HG02938 (cell line): ENCODE results near the gene SH3RF3.
"Not testable (repeated sequence)": the region's sequence is repeated elsewhere in the genome, so short reads cannot be mapped to it uniquely, and the experiment has no call there.

Experiments used
- ATAC-seq: cut with Tn5 transposase; IDR thresholded peaks from one replicate; pipeline ENCODE4 v1.9.1; 2021; ENCODE audit warnings: mild to moderate bottlenecking, moderate library complexity; ENCODE audit not compliant: unreplicated experiment

The SH3RF3 gene

GRCh38 chr2:109155553-109156451 lies 26.8 kb downstream of the SH3RF3 start:
- ATAC-seq = no peak

- ATAC-seq = no peak
Observed at GRCh38 chr2:109157563-109158105, 28.6 kb downstream of the SH3RF3 start.

GRCh38 chr2:109158237-109158636 lies 29.2 kb downstream of the SH3RF3 start:
- no peak for ATAC-seq

DNA sequence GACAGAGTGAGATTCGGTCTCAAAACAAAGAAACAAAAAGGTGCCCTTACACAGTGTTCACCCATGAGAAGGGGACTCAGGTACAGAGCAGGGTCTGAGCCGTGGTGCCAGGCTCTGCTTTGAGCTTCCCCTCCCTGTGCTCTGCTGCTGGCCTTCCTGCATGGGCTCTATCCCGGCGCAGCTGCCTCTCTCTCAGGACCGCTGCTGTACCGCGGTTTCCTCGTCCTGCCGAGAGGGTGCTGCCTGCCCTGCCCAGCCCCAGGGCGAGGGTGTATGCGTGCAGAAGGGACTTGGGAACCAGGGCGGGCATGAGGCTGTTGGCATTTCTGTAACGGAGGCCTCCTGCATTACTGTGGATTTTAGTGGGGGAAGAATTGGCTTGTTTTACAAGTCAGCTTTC lies 30.1 kb downstream of the SH3RF3 start:
- ATAC-seq = no peak

DNA sequence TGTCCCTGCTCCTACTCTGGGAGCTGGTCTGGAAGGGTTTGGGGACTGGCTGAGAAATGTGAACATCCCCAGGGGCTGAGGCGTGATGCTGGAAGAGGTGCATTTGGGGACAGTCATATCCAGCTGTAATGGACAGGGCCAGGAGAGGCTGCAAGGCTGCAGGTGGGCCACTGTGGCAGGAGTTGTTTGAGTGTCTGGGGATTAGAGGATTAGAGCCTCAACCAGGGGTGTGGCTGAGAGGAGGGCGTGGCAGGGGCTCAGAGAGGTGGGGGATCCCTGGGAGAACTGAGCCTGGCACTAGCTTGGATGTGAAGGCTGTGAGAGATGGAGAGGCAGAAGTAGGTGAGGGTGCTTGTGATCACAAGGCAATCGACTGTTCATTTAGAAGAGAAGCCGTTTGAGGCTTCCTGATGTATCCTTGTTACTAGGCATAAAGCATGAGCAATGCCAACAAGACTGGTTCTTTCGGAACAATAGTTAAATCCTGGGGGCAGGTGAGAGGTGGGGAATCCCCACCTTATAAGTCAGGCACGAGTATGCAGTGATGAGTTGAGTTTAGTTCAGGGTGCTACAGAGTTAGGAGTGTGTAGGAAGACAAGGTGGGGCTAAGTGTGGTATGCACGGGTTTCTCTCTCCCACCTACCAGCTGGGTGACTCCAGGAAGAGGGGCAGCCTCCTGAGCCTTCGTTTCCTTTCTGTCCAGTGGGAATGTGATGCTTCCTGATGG lies 31.9 kb downstream of the SH3RF3 start:
- no peak for ATAC-seq

DNA sequence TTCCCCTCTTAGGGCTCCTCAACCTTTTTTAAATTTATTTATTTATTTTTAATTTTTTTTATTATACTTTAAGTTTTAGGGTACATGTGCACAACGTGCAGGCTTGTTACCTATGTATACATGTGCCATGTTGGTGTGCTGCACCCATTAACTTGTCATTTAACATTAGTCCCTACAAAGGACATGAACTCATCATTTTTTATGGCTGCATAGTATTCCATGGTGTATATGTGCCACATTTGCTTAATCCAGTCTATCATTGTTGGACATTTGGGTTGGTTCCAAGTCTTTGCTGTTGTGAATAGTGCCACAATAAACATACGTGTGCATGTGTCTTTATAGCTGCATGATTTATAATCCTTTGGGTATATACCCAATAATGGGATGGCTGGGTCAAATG lies 33.4 kb downstream of the SH3RF3 start:
- ATAC-seq = not testable (repeated sequence)

DNA sequence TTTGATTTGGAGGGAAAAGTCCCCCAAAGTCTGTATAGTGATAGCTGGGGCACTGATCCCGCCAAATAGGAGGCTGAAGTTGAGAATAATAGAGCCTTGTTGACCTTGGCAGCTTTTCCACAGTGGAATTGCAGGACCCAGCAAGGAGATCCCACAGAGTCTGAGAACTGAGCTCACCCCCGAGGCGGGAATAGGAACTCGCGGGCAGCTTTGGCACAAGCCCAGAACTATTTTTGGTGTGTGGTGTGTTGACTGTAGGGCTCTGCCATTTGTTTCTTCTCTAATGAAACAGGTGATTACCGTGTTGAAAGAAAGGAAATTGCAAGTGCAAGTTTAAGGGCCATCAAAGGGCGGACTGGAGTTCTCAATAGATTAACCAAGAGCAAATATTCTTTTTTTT lies 34.0 kb downstream of the SH3RF3 start:
- ATAC-seq = no peak

DNA sequence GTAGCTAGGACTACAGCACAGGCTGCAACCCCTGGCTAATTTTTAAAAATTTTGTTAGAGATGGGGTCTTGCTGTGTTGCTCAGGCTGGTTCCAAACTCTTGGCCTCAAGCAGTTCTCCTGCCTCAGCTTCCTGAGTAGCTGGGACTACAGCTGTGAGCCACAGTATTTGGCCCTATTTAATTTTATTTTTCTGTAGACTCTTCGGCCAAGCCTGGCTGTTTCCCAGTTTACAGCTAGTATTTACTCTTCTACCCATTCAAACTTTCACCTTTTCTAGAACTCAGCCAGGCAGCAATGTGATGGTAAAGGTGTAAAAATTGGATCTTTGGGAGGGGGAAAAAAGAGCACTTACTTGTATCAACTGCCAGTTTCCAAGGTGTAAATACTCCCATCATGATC lies 35.3 kb downstream of the SH3RF3 start:
- no peak for ATAC-seq

DNA sequence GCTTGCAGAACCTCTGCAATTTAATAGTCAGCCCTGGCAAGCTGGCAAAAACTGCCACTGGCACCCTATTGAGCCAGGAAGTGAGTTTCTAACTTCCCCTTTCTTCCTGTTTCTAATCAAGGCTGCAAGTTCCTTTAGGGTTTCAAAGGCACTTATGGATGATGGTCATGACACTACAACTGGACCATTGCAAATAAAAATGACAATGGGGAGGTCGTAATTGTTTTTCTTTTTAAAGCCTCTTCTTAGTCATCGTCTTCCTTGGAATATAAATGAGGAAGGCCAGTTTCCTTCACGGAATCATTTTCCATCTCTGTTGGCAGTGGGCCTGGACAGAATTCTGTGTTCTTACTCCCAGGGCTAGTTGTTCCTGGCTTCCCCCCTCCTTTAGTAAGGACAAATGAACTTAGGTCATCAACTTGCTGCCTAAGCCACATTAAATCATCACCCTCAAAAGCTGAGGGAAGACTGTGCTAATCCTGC lies 35.8 kb downstream of the SH3RF3 start:
- ATAC-seq = no peak

- ATAC-seq = no peak
Observed at GRCh38 chr2:109166811-109167210, 37.8 kb downstream of the SH3RF3 start.

DNA sequence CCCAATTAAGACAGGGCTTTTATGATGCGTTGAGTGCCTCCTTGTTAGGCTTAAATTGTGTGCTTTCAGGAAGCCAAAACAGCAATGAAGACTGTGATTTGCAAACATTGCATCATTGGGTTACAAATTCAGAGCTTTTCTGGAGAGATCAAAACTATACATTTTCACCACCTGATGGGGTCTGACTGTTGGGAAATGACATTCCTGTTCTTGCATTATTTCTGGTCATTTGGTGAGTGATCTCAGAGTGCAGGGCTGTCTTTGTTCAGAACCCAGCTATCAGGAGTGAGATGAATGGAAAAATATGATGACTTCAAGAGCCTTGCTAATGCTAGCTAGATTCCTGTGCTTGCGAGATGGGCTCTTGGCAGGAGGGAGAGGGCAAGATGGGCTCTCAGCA lies 39.1 kb downstream of the SH3RF3 start:
- ATAC-seq = no peak

DNA sequence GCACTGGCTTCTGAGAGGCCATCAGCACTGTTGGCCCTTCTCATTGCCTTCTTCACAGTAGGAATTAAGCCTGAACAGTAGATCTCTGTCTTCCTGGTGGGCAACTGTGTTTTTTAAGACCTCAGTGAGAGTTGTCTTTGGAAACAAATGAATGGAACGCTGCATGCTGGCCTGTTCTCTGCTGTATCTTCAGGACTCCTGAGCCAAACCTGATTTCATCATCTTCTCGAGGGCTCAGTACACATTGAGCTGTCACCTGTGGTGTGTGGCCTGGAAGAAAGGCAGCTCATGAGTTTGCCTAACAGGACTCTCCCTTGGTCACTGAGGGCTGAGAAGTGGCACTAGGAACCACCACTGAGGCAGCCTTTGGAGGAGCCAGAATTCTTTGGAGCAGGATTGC lies 39.7 kb downstream of the SH3RF3 start:
- no peak for ATAC-seq

DNA sequence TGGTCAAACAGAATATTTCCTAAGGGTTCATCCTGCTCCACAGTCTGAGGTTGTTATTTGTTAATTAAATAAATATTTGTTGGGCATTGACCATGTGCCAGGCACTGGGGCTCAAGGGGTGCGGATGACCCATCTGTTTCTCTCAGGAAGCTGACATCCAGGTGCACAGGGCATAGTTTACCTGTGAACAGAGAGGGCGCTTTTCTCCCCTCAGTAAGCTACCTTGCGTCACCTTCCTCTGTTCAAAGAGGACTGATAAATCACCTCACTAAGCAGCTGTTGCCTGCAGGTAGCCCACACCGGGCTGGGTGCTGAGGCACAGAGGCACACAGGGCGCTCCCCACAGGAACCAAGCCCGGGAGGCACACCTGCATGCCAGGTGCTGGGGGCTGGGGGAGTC lies 41.6 kb downstream of the SH3RF3 start:
- no peak for ATAC-seq

- ATAC-seq = no peak
Observed at GRCh38 chr2:109171444-109172334, 42.7 kb downstream of the SH3RF3 start.

DNA sequence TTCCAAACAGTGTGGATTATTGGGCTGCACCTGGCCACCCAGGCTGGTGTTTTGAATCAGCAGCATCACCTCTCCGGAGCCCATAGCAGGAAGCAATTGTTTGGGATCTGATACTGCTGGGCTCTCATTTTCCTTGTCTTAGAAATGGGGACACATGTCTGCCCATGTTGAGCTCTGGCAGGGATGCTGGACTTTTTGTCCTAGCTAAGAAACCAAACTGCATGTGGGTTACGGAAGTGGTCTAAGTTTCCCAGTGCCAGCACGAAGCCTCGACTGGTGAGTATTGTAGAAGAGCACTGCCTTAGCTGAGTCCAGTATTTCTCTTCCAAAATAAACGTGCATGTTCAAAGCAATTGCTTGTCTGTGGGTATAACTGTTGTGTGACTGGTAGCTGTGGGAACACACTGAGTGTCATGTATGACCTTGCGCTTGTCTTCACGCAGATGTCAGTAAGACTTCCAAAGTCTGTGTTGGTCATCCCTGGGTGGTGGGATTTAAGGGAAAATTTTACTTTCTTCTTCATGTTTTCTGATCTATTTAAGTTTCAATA lies 43.6 kb downstream of the SH3RF3 start:
- ATAC-seq = no peak

DNA sequence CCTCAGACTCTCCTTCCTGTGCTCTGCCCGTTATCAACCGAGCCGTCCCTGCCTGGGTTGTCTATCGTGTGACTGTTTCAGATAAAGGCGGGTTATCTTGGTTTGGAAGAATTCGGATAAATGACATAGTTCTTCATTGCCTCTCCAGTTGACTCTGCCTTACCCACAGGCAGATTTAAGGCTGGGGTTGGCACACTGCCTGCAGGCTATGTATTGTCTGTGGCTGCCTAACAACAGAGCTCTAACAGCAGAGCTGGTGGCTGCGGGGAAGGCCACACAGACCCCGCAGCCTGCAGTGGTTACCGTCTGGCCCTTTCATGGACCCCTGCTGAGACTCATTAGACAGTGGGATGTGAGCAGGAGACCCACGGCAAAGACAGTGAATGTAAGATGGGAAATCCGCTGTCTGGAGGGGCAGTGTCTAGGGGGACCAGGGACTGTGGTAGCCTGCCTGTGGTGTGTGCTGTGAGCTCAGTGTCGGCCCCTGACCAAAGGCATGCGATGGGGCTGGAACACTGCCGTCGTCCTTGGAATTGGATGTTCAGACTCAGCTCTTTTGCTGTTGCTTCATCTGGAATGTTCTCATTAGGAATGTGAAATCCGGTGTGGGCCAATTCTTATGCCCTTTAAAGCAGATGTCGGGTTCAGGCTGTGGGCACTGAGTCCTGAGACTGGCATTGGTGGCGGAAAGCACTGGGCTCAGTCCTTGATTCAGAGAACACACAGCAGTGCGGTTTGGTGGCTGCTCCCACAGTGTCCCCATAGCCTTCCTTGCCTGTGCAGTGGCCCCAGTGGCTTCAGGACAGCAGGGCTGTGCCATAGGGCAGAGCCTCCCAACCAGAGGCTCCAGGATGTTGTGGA lies 44.5 kb downstream of the SH3RF3 start:
- ATAC-seq = no peak

DNA sequence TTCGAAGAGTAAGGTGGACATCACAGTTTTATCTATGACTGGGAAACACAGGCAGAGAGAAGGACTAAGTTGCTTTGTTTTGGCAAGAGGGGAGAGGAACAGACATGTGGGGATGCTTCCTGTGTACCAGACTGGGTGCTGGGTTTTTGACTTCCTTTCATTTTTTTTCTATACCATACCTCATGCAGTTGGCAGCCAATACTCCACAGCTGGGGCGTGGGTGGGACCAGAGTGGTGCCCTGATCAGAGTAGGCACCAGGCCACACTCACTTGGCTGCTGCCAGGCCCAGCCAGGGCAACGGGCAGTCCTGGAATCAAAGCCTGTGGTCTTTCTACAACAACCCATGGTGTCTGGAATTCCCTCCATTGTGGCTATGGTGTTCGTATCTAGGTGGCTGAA lies 45.2 kb downstream of the SH3RF3 start:
- ATAC-seq = no peak

DNA sequence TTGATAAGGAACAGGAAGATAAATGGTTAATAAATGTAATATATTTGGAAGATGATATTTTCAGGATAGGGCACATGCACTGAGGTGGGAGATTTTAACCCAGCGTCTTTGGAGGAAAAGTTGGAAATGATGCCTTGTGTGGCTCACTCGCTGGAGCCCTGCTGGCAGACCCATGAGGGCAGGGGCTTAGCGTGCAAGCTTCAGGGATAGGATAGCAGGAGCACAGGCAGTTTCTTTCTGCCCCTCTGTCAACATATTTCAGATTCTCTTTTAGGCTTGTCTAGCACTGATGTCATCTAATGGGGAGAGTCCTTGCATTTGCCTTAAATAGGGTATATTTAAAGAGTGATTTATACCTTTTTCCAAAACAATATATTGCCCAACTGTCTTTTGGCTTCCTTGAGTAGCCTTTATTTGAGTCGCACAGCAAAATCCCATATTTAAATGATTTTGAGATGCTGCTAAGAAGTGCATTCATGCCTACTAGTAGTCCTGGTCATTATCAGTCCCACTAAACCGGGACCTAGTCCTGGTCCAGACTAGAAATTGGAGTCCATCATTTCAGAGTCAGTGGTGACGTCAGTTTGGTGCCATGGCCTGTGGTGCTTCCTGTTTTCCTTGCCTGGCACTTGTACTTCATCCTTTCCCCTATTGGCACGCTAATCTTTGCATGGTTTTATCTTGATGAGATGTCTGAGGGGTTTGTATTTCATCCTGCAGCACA lies 45.8 kb downstream of the SH3RF3 start:
- no peak for ATAC-seq

GRCh38 chr2:109175350-109175678 lies 46.3 kb downstream of the SH3RF3 start:
- ATAC-seq = no peak
